ENCODE measurements around the gene FALEC.

Gene FALEC

DNA sequence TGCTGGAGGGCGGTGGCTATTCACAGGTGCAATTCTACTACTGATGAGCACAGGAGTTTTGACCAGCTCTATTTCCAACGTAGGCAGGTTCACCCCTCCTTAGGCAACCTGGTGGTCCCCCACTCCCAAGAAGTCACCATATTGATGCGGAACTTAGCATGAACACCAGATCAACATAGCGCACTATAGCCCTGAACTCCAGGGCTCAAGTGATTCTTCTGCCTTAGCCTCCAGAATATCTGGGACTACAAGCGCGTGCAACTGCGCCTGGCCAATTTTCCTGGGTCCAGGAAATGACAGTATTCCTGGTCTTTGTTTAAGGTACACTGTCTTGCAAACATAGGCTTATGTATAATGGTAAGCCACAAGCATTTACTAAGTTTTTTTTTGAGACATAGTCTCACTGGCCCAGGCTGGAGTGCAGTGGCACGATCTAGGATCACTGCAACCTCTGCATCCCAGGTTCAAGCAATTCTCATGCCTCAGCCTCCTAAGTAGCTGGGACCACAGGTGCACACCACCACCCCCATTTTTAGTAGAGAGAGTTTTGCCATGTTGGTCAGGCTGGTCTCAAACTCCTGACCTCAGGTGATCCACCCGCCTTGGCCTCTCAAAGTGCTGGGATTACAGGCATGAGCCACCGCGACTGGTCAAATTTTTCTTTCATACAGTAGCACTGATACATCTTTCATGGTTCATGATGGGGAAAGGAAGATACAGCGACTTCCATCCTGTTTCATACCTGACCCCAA, 51.2 kb downstream of the FALEC start:
- H3K9me2 ChIP-seq (replicated peaks; ENCODE audit: insufficient read depth, low read length), result no peaks in the 10 kb centered on the region
- peaks cover 89% of the 10 kb centered on the region for H3F3A ChIP-seq (ENCODE audit: insufficient read depth)
- no peaks in the 10 kb centered on the region for H3K9me3 ChIP-seq (ENCODE audit: insufficient read depth, low read length)
- no peaks in the 10 kb centered on the region for H3K27me3 ChIP-seq (ENCODE audit: low read length)
- H3K79me2 ChIP-seq (ENCODE audit: insufficient read depth, low read length), result peaks cover 19% of the 10 kb centered on the region; the same call in 1 of the 2 replicates
- peak overlapping the region; percentile 99 for H3K27ac ChIP-seq (ENCODE audit: low read depth, low read length)
- no peaks in the 10 kb centered on the region for H3K36me3 ChIP-seq (ENCODE audit: low read length)
- no peak for TF ChIP-seq EZH2phosphoT487 (conservative IDR thresholded peaks at IDR 0.05; ENCODE audit: low read length)
- TF ChIP-seq, protein P1, sequence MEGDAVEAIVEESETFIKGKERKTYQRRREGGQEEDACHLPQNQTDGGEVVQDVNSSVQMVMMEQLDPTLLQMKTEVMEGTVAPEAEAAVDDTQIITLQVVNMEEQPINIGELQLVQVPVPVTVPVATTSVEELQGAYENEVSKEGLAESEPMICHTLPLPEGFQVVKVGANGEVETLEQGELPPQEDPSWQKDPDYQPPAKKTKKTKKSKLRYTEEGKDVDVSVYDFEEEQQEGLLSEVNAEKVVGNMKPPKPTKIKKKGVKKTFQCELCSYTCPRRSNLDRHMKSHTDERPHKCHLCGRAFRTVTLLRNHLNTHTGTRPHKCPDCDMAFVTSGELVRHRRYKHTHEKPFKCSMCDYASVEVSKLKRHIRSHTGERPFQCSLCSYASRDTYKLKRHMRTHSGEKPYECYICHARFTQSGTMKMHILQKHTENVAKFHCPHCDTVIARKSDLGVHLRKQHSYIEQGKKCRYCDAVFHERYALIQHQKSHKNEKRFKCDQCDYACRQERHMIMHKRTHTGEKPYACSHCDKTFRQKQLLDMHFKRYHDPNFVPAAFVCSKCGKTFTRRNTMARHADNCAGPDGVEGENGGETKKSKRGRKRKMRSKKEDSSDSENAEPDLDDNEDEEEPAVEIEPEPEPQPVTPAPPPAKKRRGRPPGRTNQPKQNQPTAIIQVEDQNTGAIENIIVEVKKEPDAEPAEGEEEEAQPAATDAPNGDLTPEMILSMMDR (IDR thresholded peaks at IDR 0.05; ENCODE audit: insufficient read depth, low read length, poor library complexity, severe bottlenecking), result no peak
- H2AFZ ChIP-seq (ENCODE audit: low read depth, low read length, severe bottlenecking), result no peak overlapping the region
- H4K20me1 ChIP-seq (ENCODE audit: low read depth, low read length), result no peaks in the 10 kb centered on the region
- peak overlapping the region; percentile 43 for H3K9ac ChIP-seq (ENCODE audit: low read length)
- H3K4me3 ChIP-seq (ENCODE audit: insufficient read depth, low read length, poor library complexity, severe bottlenecking), result peak overlapping the region; percentile 32
- H3K4me2 ChIP-seq (ENCODE audit: low read depth, low read length, poor library complexity, severe bottlenecking), result peak overlapping the region; percentile 97

DNA sequence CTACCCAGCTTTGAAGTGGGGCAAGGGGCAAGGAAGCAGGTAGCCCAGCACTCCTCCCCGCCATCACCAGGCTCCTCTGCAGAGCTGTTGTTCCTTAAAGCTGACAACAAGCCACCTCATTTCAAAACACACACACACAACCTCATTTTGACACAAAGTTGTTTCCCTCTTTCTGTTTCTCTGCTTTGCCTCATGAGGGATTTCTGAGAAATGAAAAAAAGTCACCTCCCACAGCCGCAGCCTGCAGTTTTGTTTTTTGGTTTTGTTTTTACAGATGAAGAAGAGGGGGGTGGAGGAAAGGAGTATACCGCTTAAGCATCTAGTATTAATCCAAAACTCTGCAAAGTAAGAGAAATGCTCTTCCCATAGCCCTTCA, 51.8 kb downstream of the FALEC start:
- Histone ChIP-seq H3K27ac (ENCODE audit: low read depth, low read length) (peak overlapping the region; percentile 99), H3K4me3 (ENCODE audit: insufficient read depth, low read length, poor library complexity, severe bottlenecking) (peak overlapping the region; percentile 32), H3K9ac (ENCODE audit: low read length) (peak overlapping the region; percentile 43), H3K36me3 (ENCODE audit: low read length) (no peaks in the 10 kb centered on the region), H4K20me1 (ENCODE audit: low read depth, low read length) (no peaks in the 10 kb centered on the region), H3F3A (ENCODE audit: insufficient read depth) (peaks cover 85% of the 10 kb centered on the region), H3K79me2 (ENCODE audit: insufficient read depth, low read length) (peaks cover 19% of the 10 kb centered on the region; the same call in 1 of the 2 replicates), H3K9me2 (replicated peaks; ENCODE audit: insufficient read depth, low read length) (no peaks in the 10 kb centered on the region), H2AFZ (ENCODE audit: low read depth, low read length, severe bottlenecking) (no peak overlapping the region), H3K27me3 (ENCODE audit: low read length) (no peaks in the 10 kb centered on the region), H3K4me2 (ENCODE audit: low read depth, low read length, poor library complexity, severe bottlenecking) (peak overlapping the region; percentile 97), H3K9me3 (ENCODE audit: insufficient read depth, low read length) (no peaks in the 10 kb centered on the region)
- TF ChIP-seq EZH2phosphoT487 (conservative IDR thresholded peaks at IDR 0.05; ENCODE audit: low read length), result no peak
- TF ChIP-seq, protein P1 (IDR thresholded peaks at IDR 0.05; ENCODE audit: insufficient read depth, low read length, poor library complexity, severe bottlenecking), result no peak

DNA sequence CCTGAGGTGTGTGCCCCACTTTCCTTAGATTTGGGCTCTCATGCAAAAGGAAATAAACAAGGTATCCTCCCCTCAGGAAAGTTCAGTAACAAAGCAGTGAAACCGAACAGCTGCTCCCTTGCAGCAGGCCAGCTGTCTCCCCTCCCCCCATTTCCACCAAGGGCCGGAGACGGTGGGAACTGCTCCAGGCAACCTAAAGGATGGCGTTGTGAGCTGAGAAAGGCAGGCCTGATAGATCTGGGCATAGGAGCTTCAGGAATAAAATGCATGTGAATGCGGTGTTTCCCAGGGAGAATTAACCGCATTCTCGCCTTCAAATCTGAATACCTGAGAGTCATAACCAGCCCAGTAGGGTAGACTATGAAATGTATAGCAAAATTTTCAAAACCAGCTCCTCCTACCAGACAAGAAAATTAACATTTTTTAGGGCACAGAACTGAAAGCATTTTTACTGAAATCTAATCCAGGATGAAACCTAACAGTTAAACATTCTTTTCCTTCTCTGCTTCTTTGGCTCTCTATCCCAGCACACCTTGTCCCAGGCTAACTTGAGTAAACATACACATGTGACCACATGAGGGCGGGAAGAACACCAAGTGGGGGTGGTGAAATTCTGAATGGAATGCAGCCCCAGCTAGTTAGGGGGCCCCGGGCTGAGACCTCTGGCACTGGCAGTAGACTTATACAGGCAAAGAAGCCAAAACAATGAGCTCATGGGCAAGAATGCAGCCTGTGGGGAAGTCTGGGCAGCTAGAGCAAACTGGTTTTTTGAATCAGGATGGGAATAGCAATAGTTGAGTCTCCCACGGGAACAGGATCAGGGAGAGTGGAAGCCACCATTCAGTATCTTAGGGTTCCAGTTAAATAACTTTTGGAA, 52.4 kb downstream of the FALEC start:
- no peaks in the 10 kb centered on the region for H3K27me3 ChIP-seq (ENCODE audit: low read length)
- H4K20me1 ChIP-seq (ENCODE audit: low read depth, low read length), result 0 out of 2 replicates have a peak, but pooled peaks cover under 1% of the 10 kb centered on the region
- H3K4me2 ChIP-seq (ENCODE audit: low read depth, low read length, poor library complexity, severe bottlenecking), result peak overlapping the region; percentile 97
- H3F3A ChIP-seq (ENCODE audit: insufficient read depth), result peaks cover 86% of the 10 kb centered on the region
- no peaks in the 10 kb centered on the region for H3K9me2 ChIP-seq (replicated peaks; ENCODE audit: insufficient read depth, low read length)
- H3K4me3 ChIP-seq (ENCODE audit: insufficient read depth, low read length, poor library complexity, severe bottlenecking), result peak overlapping the region; percentile 32
- peaks cover 25% of the 10 kb centered on the region; the same call in 1 of the 2 replicates for H3K79me2 ChIP-seq (ENCODE audit: insufficient read depth, low read length)
- no peak overlapping the region for H2AFZ ChIP-seq (ENCODE audit: low read depth, low read length, severe bottlenecking)
- peak overlapping the region; percentile 43 for H3K9ac ChIP-seq (ENCODE audit: low read length)
- TF ChIP-seq EZH2phosphoT487 (conservative IDR thresholded peaks at IDR 0.05; ENCODE audit: low read length), result no peak
- TF ChIP-seq, protein P1 (IDR thresholded peaks at IDR 0.05; ENCODE audit: insufficient read depth, low read length, poor library complexity, severe bottlenecking), result no peak
- peaks cover 6% of the 10 kb centered on the region for H3K36me3 ChIP-seq (ENCODE audit: low read length)
- H3K9me3 ChIP-seq (ENCODE audit: insufficient read depth, low read length), result no peaks in the 10 kb centered on the region
- H3K27ac ChIP-seq (ENCODE audit: low read depth, low read length), result peak overlapping the region; percentile 99
